ENCODE measurements around the gene CCSAP. TPM values are rescaled to one million over a fixed set of nuclear protein-coding genes. Genes with fewer than 3 reads are reported as not detected.
"Not testable (repeated sequence)": the region's sequence is repeated elsewhere in the genome, so short reads cannot be mapped to it uniquely, and the experiment has no call there.

Gene CCSAP
- total RNA-seq, 1 experiment from 2014 or later = 15.1 TPM

- Histone ChIP-seq H3K36me3 (peaks cover 57% of the 10 kb centered on the region), H3K4me3 (no peak overlapping the region), H3K27me3 (replicated peaks) (no peaks in the 10 kb centered on the region), H3K9me3 (replicated peaks) (no peaks in the 10 kb centered on the region), H3K4me1 (replicated peaks) (no peaks in the 10 kb centered on the region), H3K27ac (no peak overlapping the region)
- no peak for DNase-seq (ENCODE audit: low read depth in 1 of 2, low spot score in 2 of 2)
These were observed 39.0 kb downstream of the CCSAP start for GRCh38 chr1:229303855-229304254.

GRCh38 chr1:229302740-229303139 is 40.1 kb downstream of the CCSAP start:
- Histone ChIP-seq H3K27ac (no peak overlapping the region), H3K27me3 (replicated peaks) (no peaks in the 10 kb centered on the region), H3K4me3 (no peak overlapping the region), H3K36me3 (peaks cover 60% of the 10 kb centered on the region), H3K9me3 (replicated peaks) (no peaks in the 10 kb centered on the region), H3K4me1 (replicated peaks) (no peaks in the 10 kb centered on the region)
- DNase-seq (ENCODE audit: low read depth in 1 of 2, low spot score in 2 of 2) = no peak

GRCh38 chr1:229300099-229300757 is 42.6 kb downstream of the CCSAP start:
- Histone ChIP-seq H3K27me3 (replicated peaks) (no peaks in the 10 kb centered on the region), H3K9me3 (replicated peaks) (no peaks in the 10 kb centered on the region), H3K4me1 (replicated peaks) (no peaks in the 10 kb centered on the region), H3K27ac (no peak overlapping the region), H3K36me3 (peaks cover 56% of the 10 kb centered on the region), H3K4me3 (no peak overlapping the region)
- DNase-seq (ENCODE audit: low read depth in 1 of 2, low spot score in 2 of 2) = no peak

GRCh38 chr1:229298887-229299503 is 43.9 kb downstream of the CCSAP start:
- Histone ChIP-seq H3K27me3 (replicated peaks) (no peaks in the 10 kb centered on the region), H3K9me3 (replicated peaks) (no peaks in the 10 kb centered on the region), H3K36me3 (peaks cover 54% of the 10 kb centered on the region), H3K4me3 (no peak overlapping the region), H3K27ac (no peak overlapping the region), H3K4me1 (replicated peaks) (no peaks in the 10 kb centered on the region)
- no peak for DNase-seq (ENCODE audit: low read depth in 1 of 2, low spot score in 2 of 2)

DNA sequence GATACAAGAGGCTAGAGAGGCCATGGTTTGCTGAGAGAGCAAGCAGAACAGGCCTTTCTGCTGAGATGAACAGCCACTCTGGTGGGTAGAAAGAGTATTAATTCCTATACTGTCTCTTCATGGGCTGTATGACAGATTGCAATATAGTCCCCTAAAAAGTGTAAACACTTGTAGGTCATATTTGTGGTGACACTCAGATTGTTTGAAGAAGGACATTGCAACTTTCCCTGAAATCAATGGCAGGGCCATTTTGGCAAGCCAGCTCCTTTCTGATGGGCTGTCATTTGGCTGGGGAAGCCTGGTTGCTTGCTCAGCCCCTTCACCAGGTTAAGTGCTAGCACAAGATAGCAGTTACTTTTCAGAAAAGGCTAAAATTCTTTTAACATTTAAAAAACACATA is 44.4 kb downstream of the CCSAP start:
- no peak for DNase-seq (ENCODE audit: low read depth in 1 of 2, low spot score in 2 of 2)
- H3K36me3 ChIP-seq = peaks cover 48% of the 10 kb centered on the region
- no peaks in the 10 kb centered on the region for H3K4me1 ChIP-seq (replicated peaks)
- H3K9me3 ChIP-seq (replicated peaks) = no peaks in the 10 kb centered on the region
- no peak overlapping the region for H3K4me3 ChIP-seq
- no peaks in the 10 kb centered on the region for H3K27me3 ChIP-seq (replicated peaks)
- H3K27ac ChIP-seq = no peak overlapping the region

DNA sequence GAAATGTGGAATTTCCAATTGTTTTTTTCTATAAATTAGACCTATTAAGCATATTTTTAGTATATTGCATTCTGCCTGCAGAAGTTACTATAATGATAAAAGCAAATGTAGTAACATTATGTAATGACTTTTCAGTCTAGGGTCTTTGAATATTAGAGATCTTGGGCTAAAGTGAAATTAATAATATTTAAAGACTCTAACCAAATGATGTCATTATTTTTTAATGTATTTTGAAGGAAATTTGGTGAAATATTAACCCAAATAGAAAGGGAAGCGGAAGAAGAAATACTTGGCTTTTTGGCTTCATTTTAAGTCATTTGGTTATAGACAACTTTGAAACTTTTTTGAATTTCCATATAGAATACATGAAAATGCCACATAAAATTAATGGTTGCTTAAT is 45.1 kb downstream of the CCSAP start:
- H3K9me3 ChIP-seq (replicated peaks) = no peaks in the 10 kb centered on the region
- H3K36me3 ChIP-seq = peaks cover 48% of the 10 kb centered on the region
- no peak overlapping the region for H3K27ac ChIP-seq
- no peak for DNase-seq (ENCODE audit: low read depth in 1 of 2, low spot score in 2 of 2)
- no peaks in the 10 kb centered on the region for H3K4me1 ChIP-seq (replicated peaks)
- H3K4me3 ChIP-seq = no peak overlapping the region
- H3K27me3 ChIP-seq (replicated peaks) = no peaks in the 10 kb centered on the region

GRCh38 chr1:229296541-229296941 is 46.3 kb downstream of the CCSAP start:
- Histone ChIP-seq H3K9me3 (replicated peaks) (no peaks in the 10 kb centered on the region), H3K4me3 (no peak overlapping the region), H3K27ac (no peak overlapping the region), H3K36me3 (peaks cover 44% of the 10 kb centered on the region), H3K27me3 (replicated peaks) (no peaks in the 10 kb centered on the region), H3K4me1 (replicated peaks) (no peaks in the 10 kb centered on the region)
- no peak for DNase-seq (ENCODE audit: low read depth in 1 of 2, low spot score in 2 of 2)

- H3K4me1 ChIP-seq (replicated peaks) = no peaks in the 10 kb centered on the region
- DNase-seq (ENCODE audit: low read depth in 1 of 2, low spot score in 2 of 2) = no peak
- no peaks in the 10 kb centered on the region for H3K9me3 ChIP-seq (replicated peaks)
- H3K36me3 ChIP-seq = peaks cover 45% of the 10 kb centered on the region
- no peak overlapping the region for H3K27ac ChIP-seq
- no peak overlapping the region for H3K4me3 ChIP-seq
- H3K27me3 ChIP-seq (replicated peaks) = no peaks in the 10 kb centered on the region
These were observed 47.1 kb downstream of the CCSAP start for GRCh38 chr1:229295745-229296144.

- no peak overlapping the region for H3K4me3 ChIP-seq
- H3K36me3 ChIP-seq = peaks cover 45% of the 10 kb centered on the region
- H3K4me1 ChIP-seq (replicated peaks) = no peaks in the 10 kb centered on the region
- no peak overlapping the region for H3K27ac ChIP-seq
- no peaks in the 10 kb centered on the region for H3K9me3 ChIP-seq (replicated peaks)
- no peak for DNase-seq (ENCODE audit: low read depth in 1 of 2, low spot score in 2 of 2)
- no peaks in the 10 kb centered on the region for H3K27me3 ChIP-seq (replicated peaks)
These were observed 49.2 kb downstream of the CCSAP start for GRCh38 chr1:229293528-229294204.

- DNase-seq (ENCODE audit: low read depth in 1 of 2, low spot score in 2 of 2); H3K4me1 ChIP-seq (replicated peaks); H3K27ac ChIP-seq; H3K27me3 ChIP-seq (replicated peaks); H3K4me3 ChIP-seq; H3K9me3 ChIP-seq (replicated peaks): not testable (repeated sequence)
- peaks cover 29% of the 10 kb centered on the region for H3K36me3 ChIP-seq
These were observed 51.2 kb downstream of the CCSAP start for GRCh38 chr1:229291686-229292085.

- Histone ChIP-seq H3K36me3 (peaks cover 29% of the 10 kb centered on the region), H3K27ac (no peak overlapping the region), H3K27me3 (replicated peaks) (no peaks in the 10 kb centered on the region), H3K4me1 (replicated peaks) (peaks cover 11% of the 10 kb centered on the region), H3K4me3 (no peak overlapping the region), H3K9me3 (replicated peaks) (no peaks in the 10 kb centered on the region)
- no peak for DNase-seq (ENCODE audit: low read depth in 1 of 2, low spot score in 2 of 2)
These were observed 54.3 kb downstream of the CCSAP start for GRCh38 chr1:229288516-229288915.

DNA sequence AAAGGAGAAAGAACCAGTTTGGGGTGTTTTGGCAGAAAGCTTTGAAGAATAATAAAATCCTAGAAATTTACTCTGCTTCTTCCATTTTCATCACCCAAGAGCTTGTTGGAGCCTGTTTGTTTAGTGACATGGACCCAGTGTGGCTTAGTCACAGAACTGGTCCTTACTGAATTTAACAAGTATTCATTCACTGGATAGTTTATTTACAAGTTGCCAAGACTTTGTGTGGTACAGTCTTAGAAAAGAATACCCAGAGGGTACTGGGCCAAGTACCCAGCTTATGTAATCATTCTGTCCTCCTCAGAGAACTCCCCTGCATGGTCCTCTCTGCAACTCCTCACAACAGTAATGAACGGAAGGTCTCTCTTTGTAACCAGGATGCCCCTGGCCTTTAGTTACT is 55.6 kb downstream of the CCSAP start:
- peak in 1 of 2 experiments; percentile 10 for DNase-seq (ENCODE audit: low read depth in 1 of 2, low spot score in 2 of 2)
- Histone ChIP-seq H3K4me3 (no peak overlapping the region), H3K9me3 (replicated peaks) (no peaks in the 10 kb centered on the region), H3K27me3 (replicated peaks) (no peaks in the 10 kb centered on the region), H3K4me1 (replicated peaks) (peaks cover 11% of the 10 kb centered on the region), H3K36me3 (peaks cover 26% of the 10 kb centered on the region), H3K27ac (no peak overlapping the region)

- peaks cover 12% of the 10 kb centered on the region for H3K4me1 ChIP-seq (replicated peaks)
- H3K27ac ChIP-seq = no peak overlapping the region
- no peaks in the 10 kb centered on the region for H3K27me3 ChIP-seq (replicated peaks)
- H3K4me3 ChIP-seq = no peak overlapping the region
- H3K9me3 ChIP-seq (replicated peaks) = no peaks in the 10 kb centered on the region
- peaks cover 25% of the 10 kb centered on the region for H3K36me3 ChIP-seq
- DNase-seq (ENCODE audit: low read depth in 1 of 2, low spot score in 2 of 2) = no peak
These were observed 56.6 kb downstream of the CCSAP start for GRCh38 chr1:229286099-229286766.

GRCh38 chr1:229285440-229285839 is 57.4 kb downstream of the CCSAP start:
- H3K36me3 ChIP-seq = peaks cover 17% of the 10 kb centered on the region
- H3K4me1 ChIP-seq (replicated peaks) = peaks cover 15% of the 10 kb centered on the region
- no peak overlapping the region for H3K4me3 ChIP-seq
- H3K9me3 ChIP-seq (replicated peaks) = no peaks in the 10 kb centered on the region
- H3K27me3 ChIP-seq (replicated peaks) = no peaks in the 10 kb centered on the region
- DNase-seq (ENCODE audit: low read depth in 1 of 2, low spot score in 2 of 2) = no peak
- no peak overlapping the region for H3K27ac ChIP-seq

Data from SJSA1 (cell line).